ENCODE measurements around the gene SKP1. TPM values are rescaled to one million over a fixed set of nuclear protein-coding genes. Genes with fewer than 3 reads are reported as not detected.
A peak's percentile ranks its signal among the peaks of the same experiment; 100 is the strongest.

Gene SKP1
- total RNA-seq, 1 donor from 2014 or later, result 506 TPM

- H3K27me3 ChIP-seq (ENCODE audit: low read depth), result no peaks in the 10 kb centered on the region
- TF ChIP-seq, protein P1, sequence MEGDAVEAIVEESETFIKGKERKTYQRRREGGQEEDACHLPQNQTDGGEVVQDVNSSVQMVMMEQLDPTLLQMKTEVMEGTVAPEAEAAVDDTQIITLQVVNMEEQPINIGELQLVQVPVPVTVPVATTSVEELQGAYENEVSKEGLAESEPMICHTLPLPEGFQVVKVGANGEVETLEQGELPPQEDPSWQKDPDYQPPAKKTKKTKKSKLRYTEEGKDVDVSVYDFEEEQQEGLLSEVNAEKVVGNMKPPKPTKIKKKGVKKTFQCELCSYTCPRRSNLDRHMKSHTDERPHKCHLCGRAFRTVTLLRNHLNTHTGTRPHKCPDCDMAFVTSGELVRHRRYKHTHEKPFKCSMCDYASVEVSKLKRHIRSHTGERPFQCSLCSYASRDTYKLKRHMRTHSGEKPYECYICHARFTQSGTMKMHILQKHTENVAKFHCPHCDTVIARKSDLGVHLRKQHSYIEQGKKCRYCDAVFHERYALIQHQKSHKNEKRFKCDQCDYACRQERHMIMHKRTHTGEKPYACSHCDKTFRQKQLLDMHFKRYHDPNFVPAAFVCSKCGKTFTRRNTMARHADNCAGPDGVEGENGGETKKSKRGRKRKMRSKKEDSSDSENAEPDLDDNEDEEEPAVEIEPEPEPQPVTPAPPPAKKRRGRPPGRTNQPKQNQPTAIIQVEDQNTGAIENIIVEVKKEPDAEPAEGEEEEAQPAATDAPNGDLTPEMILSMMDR (IDR thresholded peaks at IDR 0.05; ENCODE audit: borderline replicate concordance), result no peak
- intact Hi-C loops (cut with micrococcal nuclease), result no loop called here
- peaks cover 44% of the 10 kb centered on the region for H3K36me3 ChIP-seq
- no peak overlapping the region for H3K4me3 ChIP-seq
- H3K27ac ChIP-seq (replicated peaks), result no peak overlapping the region
- H3K9me3 ChIP-seq (replicated peaks), result no peaks in the 10 kb centered on the region
- DNase-seq, result no peak
- peaks cover 44% of the 10 kb centered on the region for H3K4me1 ChIP-seq
These were observed 27.8 kb upstream of the SKP1 start for GRCh38 chr5:134204575-134204974.

DNA sequence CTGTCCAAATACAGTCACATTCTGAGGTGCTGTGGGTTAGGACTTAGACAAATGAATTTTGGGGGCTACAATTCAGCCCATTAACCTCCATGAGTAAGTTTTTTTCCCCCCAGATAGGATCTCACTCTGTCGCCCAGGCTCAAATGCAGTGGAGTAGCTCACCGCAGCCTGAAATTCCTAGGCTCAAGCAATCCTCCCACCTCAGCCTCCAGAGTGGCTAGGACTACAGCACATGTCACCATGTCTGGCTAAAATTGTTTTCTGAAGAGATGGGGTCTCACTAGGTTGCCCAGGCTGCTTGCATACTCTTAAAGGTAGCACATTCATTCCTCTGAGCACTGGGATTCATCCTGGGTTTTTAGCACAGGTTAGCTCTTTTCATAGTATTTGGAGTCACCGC is 26.9 kb upstream of the SKP1 start:
- TF ChIP-seq, protein P1 (IDR thresholded peaks at IDR 0.05; ENCODE audit: borderline replicate concordance), result no peak
- Histone ChIP-seq H3K9me3 (replicated peaks) (no peaks in the 10 kb centered on the region), H3K27ac (replicated peaks) (no peak overlapping the region), H3K36me3 (peaks cover 54% of the 10 kb centered on the region), H3K4me1 (peaks cover 35% of the 10 kb centered on the region), H3K27me3 (ENCODE audit: low read depth) (no peaks in the 10 kb centered on the region), H3K4me3 (no peak overlapping the region)
- no peak for DNase-seq
- intact Hi-C loops (cut with micrococcal nuclease), result no loop called here

DNA sequence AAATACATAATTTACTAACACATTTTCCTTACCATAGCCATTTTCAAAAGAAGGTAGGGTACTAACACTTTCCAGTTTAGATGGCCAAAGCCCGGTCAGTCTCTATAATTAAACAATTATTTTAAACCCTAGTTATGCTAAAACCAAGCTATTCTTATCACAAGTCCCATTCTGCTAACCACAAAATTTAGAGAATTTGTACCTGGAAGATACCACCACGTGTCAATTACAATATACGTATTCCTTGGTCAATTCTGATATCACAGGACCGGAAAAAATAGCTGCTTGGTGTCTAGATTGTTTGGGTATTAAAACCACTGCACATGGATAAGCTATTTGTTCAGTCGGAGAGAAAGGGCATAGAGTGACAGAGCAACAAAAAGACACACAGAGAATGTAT is 18.9 kb upstream of the SKP1 start:
- TF ChIP-seq, protein P1 (IDR thresholded peaks at IDR 0.05; ENCODE audit: borderline replicate concordance), result no peak
- Histone ChIP-seq H3K27ac (replicated peaks) (peak overlapping the region; percentile 56), H3K4me3 (no peak overlapping the region), H3K4me1 (peaks cover 18% of the 10 kb centered on the region), H3K36me3 (peaks cover 47% of the 10 kb centered on the region), H3K9me3 (replicated peaks) (no peaks in the 10 kb centered on the region), H3K27me3 (ENCODE audit: low read depth) (no peaks in the 10 kb centered on the region)
- intact Hi-C loops (cut with micrococcal nuclease), result no loop called here
- no peak for DNase-seq

- DNase-seq, result no peak
- TF ChIP-seq, protein P1 (IDR thresholded peaks at IDR 0.05; ENCODE audit: borderline replicate concordance), result no peak
- no peaks in the 10 kb centered on the region for H3K27me3 ChIP-seq (ENCODE audit: low read depth)
- no peaks in the 10 kb centered on the region for H3K36me3 ChIP-seq
- intact Hi-C loops (cut with micrococcal nuclease), result no loop called here
- H3K9me3 ChIP-seq (replicated peaks), result no peaks in the 10 kb centered on the region
- H3K4me3 ChIP-seq, result no peak overlapping the region
- peaks cover 13% of the 10 kb centered on the region for H3K4me1 ChIP-seq
- no peak overlapping the region for H3K27ac ChIP-seq (replicated peaks)
These were observed 12.3 kb upstream of the SKP1 start for GRCh38 chr5:134189031-134189430.

- intact Hi-C loops (cut with micrococcal nuclease), result no loop called here
- H3K9me3 ChIP-seq (replicated peaks), result no peaks in the 10 kb centered on the region
- H3K4me3 ChIP-seq, result no peak overlapping the region
- no peak overlapping the region for H3K27ac ChIP-seq (replicated peaks)
- no peak for DNase-seq
- H3K4me1 ChIP-seq, result peaks cover 13% of the 10 kb centered on the region
- no peaks in the 10 kb centered on the region for H3K27me3 ChIP-seq (ENCODE audit: low read depth)
- H3K36me3 ChIP-seq, result no peaks in the 10 kb centered on the region
- TF ChIP-seq, protein P1 (IDR thresholded peaks at IDR 0.05; ENCODE audit: borderline replicate concordance), result no peak
These were observed 11.3 kb upstream of the SKP1 start for GRCh38 chr5:134188092-134188491.

Measured in left ventricle myocardium inferior (tissue), 1 donor.